Trophoblast cell (in vitro differentiated cells and primary cell): ENCODE measurements around the gene CCDC27.

ENCODE experiments used
- DNase-seq, 2 donors: peaks; one replicate each; pipeline ENCODE4 v3.0.0-alpha.2; 2016
- H2AFZ ChIP-seq: 2 replicates; pipeline ENCODE4 v1.6.1; 2013; ENCODE audit warnings: low read length, moderate library complexity, mild to moderate bottlenecking; ENCODE audit not compliant: insufficient read depth, poor library complexity
- H2AK5ac ChIP-seq: 2 replicates; pipeline ENCODE4 v1.6.1; 2013; ENCODE audit warnings: mild to moderate bottlenecking, low read length
- H2BK120ac ChIP-seq: 2 replicates; pipeline ENCODE4 v1.6.1; 2013; ENCODE audit warnings: low read length, mild to moderate bottlenecking, moderate library complexity; ENCODE audit not compliant: insufficient read depth, poor library complexity
- H2BK12ac ChIP-seq: 2 replicates; pipeline ENCODE4 v1.6.1; 2013; ENCODE audit warnings: mild to moderate bottlenecking, low read length, moderate library complexity
- H2BK5ac ChIP-seq: 2 replicates; pipeline ENCODE4 v1.6.1; 2013; ENCODE audit warnings: low read length, low read depth, moderate library complexity, mild to moderate bottlenecking; ENCODE audit not compliant: poor library complexity
- H3K14ac ChIP-seq: 2 replicates; pipeline ENCODE4 v1.6.1; 2013; ENCODE audit warnings: mild to moderate bottlenecking, low read length
- H3K18ac ChIP-seq: 2 replicates; pipeline ENCODE4 v1.6.1; 2013; ENCODE audit warnings: mild to moderate bottlenecking, low read length
- H3K23ac ChIP-seq: 2 replicates; pipeline ENCODE4 v1.6.1; 2013; ENCODE audit warnings: low read length
- H3K27ac ChIP-seq: 2 replicates; pipeline ENCODE4 v1.5.1; 2013; ENCODE audit warnings: low read depth, mild to moderate bottlenecking, inconsistent platforms, low read length, moderate library complexity
- H3K27me3 ChIP-seq: 2 replicates; pipeline ENCODE4 v1.6.1; 2013; ENCODE audit warnings: inconsistent platforms, mild to moderate bottlenecking, low read length, moderate library complexity; ENCODE audit not compliant: insufficient read depth
- H3K36me3 ChIP-seq, 2 experiments: 1 replicate in 1 of 2; 2 replicates in 1 of 2; pipeline ENCODE4 v1.6.1; 2013; ENCODE audit warnings: low read length in 2 of 2, mild to moderate bottlenecking in 2 of 2, moderate library complexity in 1 of 2; ENCODE audit not compliant: insufficient read depth in 2 of 2, control insufficient read depth in 1 of 2
- H3K4ac ChIP-seq: 2 replicates; pipeline ENCODE4 v1.6.1; 2013; ENCODE audit warnings: low read depth, mild to moderate bottlenecking, low read length, moderate library complexity
- H3K4me1 ChIP-seq, 2 experiments: 1 replicate in 1 of 2; 2 replicates in 1 of 2; pipeline ENCODE4 v1.6.1; 2013; ENCODE audit warnings: low read length in 2 of 2, mild to moderate bottlenecking in 2 of 2, moderate library complexity in 1 of 2; ENCODE audit not compliant: insufficient read depth in 2 of 2, control insufficient read depth in 1 of 2
- H3K4me2 ChIP-seq: 2 replicates; pipeline ENCODE4 v1.6.1; 2013; ENCODE audit warnings: inconsistent platforms, mild to moderate bottlenecking, low read length, moderate library complexity
- H3K4me3 ChIP-seq: 2 replicates; pipeline ENCODE4 v1.5.1; 2013; ENCODE audit warnings: mild to moderate bottlenecking, low read depth, low read length, inconsistent platforms
- H3K79me1 ChIP-seq: one replicate; pipeline ENCODE4 v1.6.1; 2013; ENCODE audit warnings: low read length
- H3K79me2 ChIP-seq: 2 replicates; pipeline ENCODE4 v1.6.1; 2013; ENCODE audit warnings: low read length, mild to moderate bottlenecking; ENCODE audit not compliant: control insufficient read depth, insufficient read depth, poor library complexity
- H3K9ac ChIP-seq: 2 replicates; pipeline ENCODE4 v1.6.1; 2013; ENCODE audit warnings: mild to moderate bottlenecking, low read length
- H3K9me3 ChIP-seq: 2 replicates; pipeline ENCODE4 v1.6.1; 2013; ENCODE audit warnings: low read depth, mild to moderate bottlenecking, control low read depth, inconsistent platforms, low read length; ENCODE audit not compliant: insufficient read depth
- H4K12ac ChIP-seq: 2 replicates; pipeline ENCODE4 v1.6.1; 2013; ENCODE audit warnings: low read depth, mild to moderate bottlenecking, low read length, moderate library complexity
- H4K8ac ChIP-seq: 2 replicates; pipeline ENCODE4 v1.6.1; 2013; ENCODE audit warnings: low read depth, mild to moderate bottlenecking, low read length, moderate library complexity
- H4K91ac ChIP-seq: one replicate; pipeline ENCODE4 v1.6.1; 2013; ENCODE audit warnings: low read depth, mild to moderate bottlenecking, low read length, moderate library complexity
- WGBS: extraction: QIAGEN DNeasy Blood & Tissue Kit; methylation state at CpG from one replicate; pipeline ENCODE4 v1.1.7; 2013; ENCODE audit warnings: missing lambda C conversion rate; ENCODE audit not compliant: insufficient read length, insufficient coverage; ENCODE audit errors: extremely low coverage; 5-methylcytosine and 5-hydroxymethylcytosine counted together

Gene CCDC27

DNA sequence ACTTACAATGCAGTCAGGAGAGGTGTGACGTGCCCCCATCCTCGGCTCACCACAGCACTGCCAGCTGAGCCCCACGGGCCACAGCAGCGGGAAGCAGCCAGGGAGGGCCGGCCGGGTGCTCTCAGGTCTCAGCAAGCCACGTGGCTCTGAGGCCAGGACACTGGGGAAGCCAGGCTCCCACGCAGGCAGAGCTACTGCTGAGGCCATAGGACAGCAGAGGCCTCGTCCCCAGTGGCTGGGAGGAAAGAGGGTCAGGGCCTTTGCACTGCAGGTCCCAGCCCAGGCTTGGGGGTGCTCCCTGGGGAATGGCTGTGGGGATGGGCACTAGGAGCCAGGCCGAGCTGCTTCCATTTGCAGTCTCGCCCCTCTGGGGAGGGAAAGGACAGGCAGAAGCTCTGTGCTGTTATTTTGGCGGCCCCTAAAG is 38.3 kb downstream of the CCDC27 start:
- Histone ChIP-seq H3K79me1 (no peaks in the 10 kb centered on the region), H3K79me2 (no peaks in the 10 kb centered on the region), H2BK120ac (no peak overlapping the region), H2AFZ (no peak overlapping the region), H2AK5ac (no peak overlapping the region), H3K27me3 (no peaks in the 10 kb centered on the region), H3K9ac (no peak overlapping the region), H3K27ac (no peak overlapping the region), H3K4ac (no peak overlapping the region), H4K8ac (no peak overlapping the region), H3K14ac (no peak overlapping the region), H3K9me3 (no peaks in the 10 kb centered on the region), H4K12ac (no peak overlapping the region), H3K18ac (no peak overlapping the region), H4K91ac (no peak overlapping the region), H3K4me2 (no peak overlapping the region), H2BK5ac (no peak overlapping the region), H3K36me3 (peaks cover 22 to 39% of the 10 kb centered on the region in 2 experiments), H3K4me1 (peaks cover 6% of the 10 kb centered on the region in 2 experiments), H2BK12ac (no peak overlapping the region), H3K4me3 (no peak overlapping the region), H3K23ac (no peak overlapping the region)
- WGBS = no CpG with 5 or more reads among the region's 12 CpGs
- no peak for DNase-seq

DNA sequence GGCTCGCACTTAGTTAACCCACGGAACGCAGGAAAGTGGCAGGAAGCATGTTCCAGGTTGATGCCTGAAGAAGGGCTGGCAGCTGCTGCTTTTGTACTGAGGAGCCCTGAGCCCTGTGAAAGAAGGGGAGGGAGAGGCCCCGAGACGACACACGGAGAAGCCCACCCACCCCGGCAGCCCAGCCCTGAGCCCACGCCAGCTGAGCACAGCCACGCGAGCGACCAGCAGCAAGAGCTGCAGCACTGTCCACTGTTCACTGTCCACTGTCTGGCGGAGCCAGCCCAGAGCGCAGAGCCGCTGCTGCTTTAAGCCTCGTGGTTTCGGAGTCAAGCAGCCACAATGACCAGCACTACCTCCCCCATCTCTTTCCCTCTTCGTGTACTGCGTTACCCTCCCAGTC is 38.7 kb downstream of the CCDC27 start:
- H4K91ac ChIP-seq = no peak overlapping the region
- no peak overlapping the region for H3K23ac ChIP-seq
- DNase-seq = no peak
- H3K79me2 ChIP-seq = peaks cover 3% of the 10 kb centered on the region
- H3K27me3 ChIP-seq = no peaks in the 10 kb centered on the region
- H3K36me3 ChIP-seq = peaks cover 22 to 37% of the 10 kb centered on the region in 2 experiments
- no CpG with 5 or more reads among the region's 18 CpGs for WGBS
- no peak overlapping the region for H3K4ac ChIP-seq
- no peak overlapping the region for H2AFZ ChIP-seq
- no peak overlapping the region for H4K8ac ChIP-seq
- no peak overlapping the region for H3K14ac ChIP-seq
- H3K79me1 ChIP-seq = no peaks in the 10 kb centered on the region
- H3K4me3 ChIP-seq = no peak overlapping the region
- H3K18ac ChIP-seq = no peak overlapping the region
- H2BK5ac ChIP-seq = no peak overlapping the region
- no peak overlapping the region for H3K27ac ChIP-seq
- H3K4me2 ChIP-seq = no peak overlapping the region
- peaks cover 7 to 8% of the 10 kb centered on the region in 2 experiments for H3K4me1 ChIP-seq
- no peak overlapping the region for H2BK12ac ChIP-seq
- no peak overlapping the region for H2AK5ac ChIP-seq
- no peak overlapping the region for H4K12ac ChIP-seq
- no peak overlapping the region for H2BK120ac ChIP-seq
- H3K9ac ChIP-seq = no peak overlapping the region
- H3K9me3 ChIP-seq = no peaks in the 10 kb centered on the region

GRCh38 chr1:3795453-3796214 is 43.4 kb downstream of the CCDC27 start:
- H2BK120ac ChIP-seq = no peak overlapping the region
- H2BK12ac ChIP-seq = no peak overlapping the region
- peak overlapping the region; percentile 71 for H2AK5ac ChIP-seq
- peak overlapping the region; percentile 98 for H3K4me3 ChIP-seq
- H3K36me3 ChIP-seq = peaks cover 0 to 2% of the 10 kb centered on the region in 2 experiments
- H3K27me3 ChIP-seq = no peaks in the 10 kb centered on the region
- peak overlapping the region; percentile 94 for H3K9ac ChIP-seq
- H2AFZ ChIP-seq = peak overlapping the region; percentile 94
- peak overlapping the region; percentile 65 for H3K14ac ChIP-seq
- no peak overlapping the region for H2BK5ac ChIP-seq
- H3K4me1 ChIP-seq = peaks cover 7 to 9% of the 10 kb centered on the region in 2 experiments
- peak overlapping the region; percentile 83 for H4K91ac ChIP-seq
- H3K4ac ChIP-seq = peak overlapping the region; percentile 84
- peaks cover 5% of the 10 kb centered on the region for H3K79me2 ChIP-seq
- H3K27ac ChIP-seq = no peak overlapping the region
- H3K23ac ChIP-seq = no peak overlapping the region
- no peak overlapping the region for H3K18ac ChIP-seq
- H4K12ac ChIP-seq = peak overlapping the region; percentile 76
- peak overlapping the region; percentile 98 for H3K4me2 ChIP-seq
- no peak for DNase-seq
- peaks cover 5% of the 10 kb centered on the region for H3K79me1 ChIP-seq
- no CpG with 5 or more reads among the region's 53 CpGs for WGBS
- H3K9me3 ChIP-seq = peaks cover 3% of the 10 kb centered on the region
- peak overlapping the region; percentile 95 for H4K8ac ChIP-seq

- Histone ChIP-seq H3K23ac (no peak within 1 kb of the TSS), H2BK5ac (no peak within 1 kb of the TSS), H3K27ac (no peak within 1 kb of the TSS), H3K18ac (peak within 1 kb of the TSS; percentile 80), H4K91ac (peak within 1 kb of the TSS; percentile 83), H3K36me3 (peaks cover 0 to 2% of the 10 kb centered on the region in 2 experiments), H3K9ac (peak within 1 kb of the TSS; percentile 94), H3K4me3 (peak within 1 kb of the TSS; percentile 98), H3K79me2 (peaks cover 5% of the 10 kb centered on the region), H4K8ac (peak within 1 kb of the TSS; percentile 99), H3K4ac (peak within 1 kb of the TSS; percentile 84), H3K79me1 (peaks cover 5% of the 10 kb centered on the region), H2BK12ac (no peak within 1 kb of the TSS), H3K4me1 (peaks cover 7 to 9% of the 10 kb centered on the region in 2 experiments), H2BK120ac (peak within 1 kb of the TSS; percentile 34), H2AFZ (peak within 1 kb of the TSS; percentile 94), H2AK5ac (peak within 1 kb of the TSS; percentile 71), H3K4me2 (peak within 1 kb of the TSS; percentile 98), H3K9me3 (peaks cover 3% of the 10 kb centered on the region), H3K27me3 (no peaks in the 10 kb centered on the region), H3K14ac (peak within 1 kb of the TSS; percentile 71), H4K12ac (peak within 1 kb of the TSS; percentile 97)
- WGBS = no CpG with 5 or more reads among the region's 60 CpGs
- peak; percentile 90 to 92 for DNase-seq
These were observed 44.2 kb downstream of the CCDC27 start, which contains the start of gene LRRC47 for GRCh38 chr1:3796215-3797061. Gene LRRC47, minus strand, starts transcription at chr1:3796498. Its CDS starts 22 bp downstream, at chr1:3796476.
